Measurements from ENCODE around the gene MAP4K4. TPM values are rescaled to one million over a fixed set of nuclear protein-coding genes. Genes with fewer than 3 reads are reported as not detected.

MAP4K4 gene
- total RNA-seq, 1 experiment from 2014 or later: 133 TPM

- H3K79me2 ChIP-seq (ENCODE audit: low read length): peaks cover 9% of the 10 kb centered on the region; the same call in 1 of the 2 replicates
- no peaks in the 10 kb centered on the region for H3K9me3 ChIP-seq (ENCODE audit: low read length)
- no peak overlapping the region for H3K4me2 ChIP-seq (ENCODE audit: low read length)
- ATAC-seq (no peak), DNase-seq (no peak)
- no peak overlapping the region for H2AFZ ChIP-seq (ENCODE audit: low read length)
- peaks cover 69% of the 10 kb centered on the region for H3K36me3 ChIP-seq (ENCODE audit: low read depth, low read length)
- BruUV-seq (replicated peaks): no TSS peak
- TF ChIP-seq CTCF (conservative IDR thresholded peaks at IDR 0.05; ENCODE audit: low read depth, low read length) (no peak), EZH2phosphoT487 (IDR thresholded peaks at IDR 0.05; ENCODE audit: borderline replicate concordance, low read length) (no peak), EZH2 (IDR thresholded peaks at IDR 0.05; ENCODE audit: low read length, unreplicated experiment) (no peak)
- H3K27me3 ChIP-seq (ENCODE audit: low read length): no peaks in the 10 kb centered on the region
- H3K4me3 ChIP-seq (ENCODE audit: low read length): no peak overlapping the region
- no peaks in the 10 kb centered on the region for H3F3A ChIP-seq (ENCODE audit: low read length, unreplicated experiment)
- POLR2A ChIA-PET (ENCODE audit: unreplicated experiment): no interaction called here
- H3K9me2 ChIP-seq (replicated peaks; ENCODE audit: low read length): no peaks in the 10 kb centered on the region
- intact Hi-C loops (cut with micrococcal nuclease): loop anchor here (1.0 to 5.0 kb wide), 5 partner anchors 100 to 563 kb away; no protein-coding TSS in a partner anchor
- CTCF ChIA-PET: interaction anchor here (1.0 to 1.2 kb wide), 2 partner anchors 136 to 356 kb away, joined by 4 to 6 read pairs; no protein-coding TSS in a partner anchor
- H3K9ac ChIP-seq (ENCODE audit: low read length): no peak overlapping the region
- no peak overlapping the region for H3K27ac ChIP-seq (ENCODE audit: low read length)
- peaks cover 13% of the 10 kb centered on the region for H3K4me1 ChIP-seq (ENCODE audit: insufficient read depth, low read length)
- peaks cover 6% of the 10 kb centered on the region; the same call in 1 of the 2 replicates for H4K20me1 ChIP-seq (ENCODE audit: low read length)
Measured at GRCh38 chr2:101884423-101884822, 186.9 kb downstream of the MAP4K4 start.

- Histone ChIP-seq H3K9me3 (ENCODE audit: low read length) (no peaks in the 10 kb centered on the region), H3F3A (ENCODE audit: low read length, unreplicated experiment) (no peaks in the 10 kb centered on the region), H3K4me2 (ENCODE audit: low read length) (no peak overlapping the region), H3K79me2 (ENCODE audit: low read length) (no peaks in the 10 kb centered on the region), H3K9ac (ENCODE audit: low read length) (no peak overlapping the region), H3K9me2 (replicated peaks; ENCODE audit: low read length) (no peaks in the 10 kb centered on the region), H2AFZ (ENCODE audit: low read length) (no peak overlapping the region), H3K4me1 (ENCODE audit: insufficient read depth, low read length) (no peaks in the 10 kb centered on the region), H3K36me3 (ENCODE audit: low read depth, low read length) (peaks cover 72% of the 10 kb centered on the region), H3K4me3 (ENCODE audit: low read length) (no peak overlapping the region), H4K20me1 (ENCODE audit: low read length) (no peaks in the 10 kb centered on the region), H3K27me3 (ENCODE audit: low read length) (no peaks in the 10 kb centered on the region), H3K27ac (ENCODE audit: low read length) (no peak overlapping the region)
- no TSS peak for BruUV-seq (replicated peaks)
- ChIA-PET CTCF (no interaction called here), POLR2A (ENCODE audit: unreplicated experiment) (no interaction called here)
- no peak for TF ChIP-seq EZH2 (IDR thresholded peaks at IDR 0.05; ENCODE audit: low read length, unreplicated experiment)
- no peak for TF ChIP-seq EZH2phosphoT487 (IDR thresholded peaks at IDR 0.05; ENCODE audit: borderline replicate concordance, low read length)
- intact Hi-C loops (cut with micrococcal nuclease): no loop called here
- no peak for DNase-seq
- ATAC-seq: no peak
Measured at GRCh38 chr2:101887328-101887727, 189.8 kb downstream of the MAP4K4 start.

- H3K36me3 ChIP-seq (ENCODE audit: low read depth, low read length): peaks cover 80% of the 10 kb centered on the region
- H2AFZ ChIP-seq (ENCODE audit: low read length): no peak overlapping the region
- H3K9ac ChIP-seq (ENCODE audit: low read length): no peak overlapping the region
- no peak overlapping the region for H3K27ac ChIP-seq (ENCODE audit: low read length)
- H3K27me3 ChIP-seq (ENCODE audit: low read length): no peaks in the 10 kb centered on the region
- no peak for DNase-seq
- CTCF ChIA-PET: no interaction called here
- intact Hi-C loops (cut with micrococcal nuclease): no loop called here
- no peaks in the 10 kb centered on the region for H3K79me2 ChIP-seq (ENCODE audit: low read length)
- no peak overlapping the region for H3K4me2 ChIP-seq (ENCODE audit: low read length)
- no peak for ATAC-seq
- no peaks in the 10 kb centered on the region for H3K9me2 ChIP-seq (replicated peaks; ENCODE audit: low read length)
- no peaks in the 10 kb centered on the region for H4K20me1 ChIP-seq (ENCODE audit: low read length)
- BruUV-seq (replicated peaks): no TSS peak
- no peak overlapping the region for H3K4me3 ChIP-seq (ENCODE audit: low read length)
- POLR2A ChIA-PET (ENCODE audit: unreplicated experiment): interaction anchor here (0.7 kb wide), 1 partner anchor 57 kb away, joined by 3 read pairs; no protein-coding TSS in a partner anchor
- H3K9me3 ChIP-seq (ENCODE audit: low read length): no peaks in the 10 kb centered on the region
- no peaks in the 10 kb centered on the region for H3K4me1 ChIP-seq (ENCODE audit: insufficient read depth, low read length)
- H3F3A ChIP-seq (ENCODE audit: low read length, unreplicated experiment): no peaks in the 10 kb centered on the region
- TF ChIP-seq EZH2 (IDR thresholded peaks at IDR 0.05; ENCODE audit: low read length, unreplicated experiment) (no peak), EZH2phosphoT487 (IDR thresholded peaks at IDR 0.05; ENCODE audit: borderline replicate concordance, low read length) (no peak), CTCF (conservative IDR thresholded peaks at IDR 0.05; ENCODE audit: low read depth, low read length) (no peak)
Measured at GRCh38 chr2:101889460-101890098, 192.1 kb downstream of the MAP4K4 start.

All from PC-3 (cell line).